Activated T-cell treated with anti-CD3 and anti-CD28 coated beads, Interleukin-2, amount 50 U/mL, for 1 hour (primary cell): Measurements from ENCODE around the gene TXNDC17.

Experiments
- DNase-seq: peaks from one replicate; pipeline ENCODE4 v3.0.0-alpha.2; 2020

TXNDC17 gene

GRCh38 chr17:6666077-6666521 is 25.2 kb downstream of the TXNDC17 start:
- DNase-seq = peak; percentile 47

GRCh38 chr17:6666557-6666956 is 25.7 kb downstream of the TXNDC17 start:
- no peak for DNase-seq

- no peak for DNase-seq
Observed at GRCh38 chr17:6667516-6667915, 26.7 kb downstream of the TXNDC17 start.

- DNase-seq = no peak
Observed at GRCh38 chr17:6668219-6668618, 27.4 kb downstream of the TXNDC17 start.

- no peak for DNase-seq
Observed at GRCh38 chr17:6668727-6669425, 28.0 kb downstream of the TXNDC17 start.

- DNase-seq = no peak
Observed at GRCh38 chr17:6669479-6670212, 28.8 kb downstream of the TXNDC17 start.

GRCh38 chr17:6670571-6670970 is 29.7 kb downstream of the TXNDC17 start:
- no peak for DNase-seq

GRCh38 chr17:6670999-6671398 is 30.1 kb downstream of the TXNDC17 start:
- no peak for DNase-seq

GRCh38 chr17:6671431-6671830 is 30.6 kb downstream of the TXNDC17 start:
- no peak for DNase-seq

GRCh38 chr17:6674586-6674985 is 33.7 kb downstream of the TXNDC17 start:
- DNase-seq = no peak

GRCh38 chr17:6675201-6675825 is 34.5 kb downstream of the TXNDC17 start:
- DNase-seq = no peak

GRCh38 chr17:6676802-6677157 is 35.9 kb downstream of the TXNDC17 start:
- DNase-seq = no peak

GRCh38 chr17:6677158-6677831 is 36.4 kb downstream of the TXNDC17 start:
- no peak for DNase-seq

- DNase-seq = no peak
Observed at GRCh38 chr17:6677946-6678345, 37.1 kb downstream of the TXNDC17 start.

- no peak for DNase-seq
Observed at GRCh38 chr17:6679241-6679640, 38.4 kb downstream of the TXNDC17 start.

- DNase-seq = no peak
Observed at GRCh38 chr17:6681176-6681575, 40.3 kb downstream of the TXNDC17 start.

- DNase-seq = no peak
Observed at GRCh38 chr17:6681671-6682070, 40.8 kb downstream of the TXNDC17 start.

- DNase-seq = no peak
Observed at GRCh38 chr17:6682339-6682738, 41.5 kb downstream of the TXNDC17 start.

- no peak for DNase-seq
Observed at GRCh38 chr17:6683081-6683684, 42.3 kb downstream of the TXNDC17 start.

GRCh38 chr17:6683730-6684459 is 43.0 kb downstream of the TXNDC17 start:
- no peak for DNase-seq

GRCh38 chr17:6684460-6684783 is 43.6 kb downstream of the TXNDC17 start:
- no peak for DNase-seq
